ENCODE measurements around the gene TAF12. TPM values are rescaled to one million over a fixed set of nuclear protein-coding genes. Genes with fewer than 3 reads are reported as not detected.
"Not testable (repeated sequence)": the region's sequence is repeated elsewhere in the genome, so short reads cannot be mapped to it uniquely, and the experiment has no call there.

Gene TAF12
- total and polyA plus RNA-seq, 3 donors from 2014 or later = 25.7 to 41.1 (median 37.3) TPM

DNA sequence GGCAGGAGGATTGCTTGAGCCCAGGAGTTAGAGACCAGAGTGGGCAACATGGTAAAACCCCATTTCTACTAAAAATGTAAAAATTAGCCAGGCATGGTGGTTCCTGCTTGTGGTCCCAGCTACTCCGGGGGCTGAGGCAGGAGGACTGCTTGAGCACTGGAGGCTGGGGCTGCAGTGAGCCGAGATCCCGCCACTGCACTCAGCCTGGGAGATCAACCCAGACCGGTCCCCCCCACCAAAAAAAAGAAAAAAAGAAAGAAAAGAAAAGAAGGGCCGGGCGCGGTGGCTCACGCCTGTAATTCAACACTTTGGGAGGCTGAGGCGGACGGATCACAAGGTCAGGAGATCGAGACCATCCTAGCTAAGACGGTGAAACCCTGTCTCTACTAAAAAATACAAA, 23.9 kb upstream of the TAF12 start:
- Histone ChIP-seq H3K4me1 (peaks cover 7% of the 10 kb centered on the region), H3K27me3 (no peaks in the 10 kb centered on the region), H3K4me3 (no peak overlapping the region), H3K36me3 (ENCODE audit: low read depth, missing control alignments) (no peaks in the 10 kb centered on the region), H3K27ac (no peak overlapping the region), H3K9me3 (no peaks in the 10 kb centered on the region)
- TF ChIP-seq CTCF (IDR thresholded peaks at IDR 0.05) (no peak), POLR2A (IDR thresholded peaks at IDR 0.05) (no peak)
- 71 to 77% methylated on average over 9 to 12 of the region's 12 CpGs for WGBS, 2 donors
- DNase-seq = no peak
- intact Hi-C loops (cut with DNase I; ENCODE audit: low total_unique reads) = no loop called here

- no peak overlapping the region for H3K4me3 ChIP-seq
- TF ChIP-seq POLR2A (IDR thresholded peaks at IDR 0.05) (no peak), CTCF (IDR thresholded peaks at IDR 0.05) (no peak)
- H3K4me1 ChIP-seq = peaks cover 7% of the 10 kb centered on the region
- H3K36me3 ChIP-seq (ENCODE audit: low read depth, missing control alignments) = no peaks in the 10 kb centered on the region
- H3K27me3 ChIP-seq = no peaks in the 10 kb centered on the region
- 70 to 82% methylated on average over 7 of the region's 7 CpGs for WGBS, 2 donors
- DNase-seq = no peak
- no peaks in the 10 kb centered on the region for H3K9me3 ChIP-seq
- intact Hi-C loops (cut with DNase I; ENCODE audit: low total_unique reads) = no loop called here
- H3K27ac ChIP-seq = no peak overlapping the region
Observed at GRCh38 chr1:28663871-28664470, 21.1 kb upstream of the TAF12 start.

- H3K27me3 ChIP-seq = no peaks in the 10 kb centered on the region
- H3K27ac ChIP-seq = no peak overlapping the region
- no peaks in the 10 kb centered on the region for H3K4me1 ChIP-seq
- WGBS, 2 donors = 91 to 98% methylated on average over 6 of the region's 6 CpGs
- intact Hi-C loops (cut with DNase I; ENCODE audit: low total_unique reads) = no loop called here
- no peaks in the 10 kb centered on the region for H3K9me3 ChIP-seq
- TF ChIP-seq CTCF (IDR thresholded peaks at IDR 0.05) (no peak), POLR2A (IDR thresholded peaks at IDR 0.05) (no peak)
- H3K36me3 ChIP-seq (ENCODE audit: low read depth, missing control alignments) = no peaks in the 10 kb centered on the region
- no peak for DNase-seq
- H3K4me3 ChIP-seq = no peak overlapping the region
Observed at GRCh38 chr1:28656335-28656734, 13.5 kb upstream of the TAF12 start.

- intact Hi-C loops (cut with DNase I; ENCODE audit: low total_unique reads); H3K27ac ChIP-seq; DNase-seq; H3K9me3 ChIP-seq; H3K4me3 ChIP-seq; H3K27me3 ChIP-seq; H3K36me3 ChIP-seq (ENCODE audit: low read depth, missing control alignments); H3K4me1 ChIP-seq: not testable (repeated sequence)
- WGBS, 2 donors = 80 to 83% methylated on average over 8 to 10 of the region's 10 CpGs
Observed at GRCh38 chr1:28655448-28656311, 12.8 kb upstream of the TAF12 start.

DNA sequence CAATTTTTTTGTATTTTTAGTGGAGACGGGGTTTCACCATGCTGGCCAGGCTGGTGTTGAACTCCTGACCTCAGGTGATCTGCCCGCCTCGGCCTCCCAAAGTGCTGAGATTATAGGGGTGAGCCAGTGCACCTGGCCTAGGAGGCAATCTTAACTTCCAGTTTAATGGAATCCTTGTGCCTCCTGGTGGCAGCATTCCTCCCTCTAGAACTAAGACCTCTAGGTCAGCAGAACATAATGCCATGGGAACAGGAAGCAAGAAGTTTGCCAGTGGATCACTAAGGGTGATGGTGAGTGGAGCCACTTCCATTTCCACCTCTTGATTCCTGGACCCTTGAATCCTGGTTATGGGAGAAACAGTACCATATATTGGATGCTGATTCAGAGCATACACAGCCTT, 11.0 kb upstream of the TAF12 start:
- H3K9me3 ChIP-seq; intact Hi-C loops (cut with DNase I; ENCODE audit: low total_unique reads); H3K27ac ChIP-seq; H3K27me3 ChIP-seq; H3K4me3 ChIP-seq; H3K36me3 ChIP-seq (ENCODE audit: low read depth, missing control alignments); H3K4me1 ChIP-seq: not testable (repeated sequence)
- peak; percentile 60 for DNase-seq
- WGBS, 2 donors = 73 to 81% methylated on average over 3 of the region's 3 CpGs
- peak in 1 of 3 experiments; percentile 15 for TF ChIP-seq CTCF (IDR thresholded peaks at IDR 0.05)

- DNase-seq; H3K4me1 ChIP-seq; H3K27me3 ChIP-seq; intact Hi-C loops (cut with DNase I; ENCODE audit: low total_unique reads); H3K27ac ChIP-seq; H3K36me3 ChIP-seq (ENCODE audit: low read depth, missing control alignments); H3K9me3 ChIP-seq; H3K4me3 ChIP-seq: not testable (repeated sequence)
- WGBS, 2 donors = 80 to 84% methylated on average over 13 of the region's 13 CpGs
Observed at GRCh38 chr1:28653063-28653462, 10.2 kb upstream of the TAF12 start.
